ENCODE measurements around the gene RAMP1. TPM values are rescaled to one million over a fixed set of nuclear protein-coding genes. Genes with fewer than 3 reads are reported as not detected.
"Not testable (repeated sequence)": the region's sequence is repeated elsewhere in the genome, so short reads cannot be mapped to it uniquely, and the experiment has no call there.

The RAMP1 gene
- total RNA-seq, 2 donors from 2014 or later = 75.3 to 300 TPM

DNA sequence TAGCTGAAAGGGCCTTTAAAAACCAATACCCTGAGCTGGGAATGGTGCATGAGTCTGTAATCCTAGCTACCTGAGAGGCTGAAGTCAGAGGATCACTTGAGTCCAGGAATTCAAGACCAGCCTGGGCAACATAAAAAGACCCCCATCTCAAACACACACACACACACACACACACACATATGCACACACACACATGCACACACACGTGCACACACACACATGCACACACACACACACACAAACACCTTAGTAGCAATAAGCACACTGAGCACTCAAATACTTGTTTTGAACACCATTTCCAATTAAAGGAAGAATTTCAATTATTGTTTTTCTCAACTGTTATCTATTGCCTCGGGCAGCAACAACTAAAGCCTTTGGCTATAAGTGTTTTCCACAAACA lies 81.8 kb downstream of the RAMP1 start:
- no peak overlapping the region for H3K4me3 ChIP-seq
- no peak overlapping the region for H3K27ac ChIP-seq
- TF ChIP-seq POLR2A (IDR thresholded peaks at IDR 0.05) (no peak), POLR2AphosphoS5 (IDR thresholded peaks at IDR 0.05) (no peak)
- TF ChIP-seq, protein P1, sequence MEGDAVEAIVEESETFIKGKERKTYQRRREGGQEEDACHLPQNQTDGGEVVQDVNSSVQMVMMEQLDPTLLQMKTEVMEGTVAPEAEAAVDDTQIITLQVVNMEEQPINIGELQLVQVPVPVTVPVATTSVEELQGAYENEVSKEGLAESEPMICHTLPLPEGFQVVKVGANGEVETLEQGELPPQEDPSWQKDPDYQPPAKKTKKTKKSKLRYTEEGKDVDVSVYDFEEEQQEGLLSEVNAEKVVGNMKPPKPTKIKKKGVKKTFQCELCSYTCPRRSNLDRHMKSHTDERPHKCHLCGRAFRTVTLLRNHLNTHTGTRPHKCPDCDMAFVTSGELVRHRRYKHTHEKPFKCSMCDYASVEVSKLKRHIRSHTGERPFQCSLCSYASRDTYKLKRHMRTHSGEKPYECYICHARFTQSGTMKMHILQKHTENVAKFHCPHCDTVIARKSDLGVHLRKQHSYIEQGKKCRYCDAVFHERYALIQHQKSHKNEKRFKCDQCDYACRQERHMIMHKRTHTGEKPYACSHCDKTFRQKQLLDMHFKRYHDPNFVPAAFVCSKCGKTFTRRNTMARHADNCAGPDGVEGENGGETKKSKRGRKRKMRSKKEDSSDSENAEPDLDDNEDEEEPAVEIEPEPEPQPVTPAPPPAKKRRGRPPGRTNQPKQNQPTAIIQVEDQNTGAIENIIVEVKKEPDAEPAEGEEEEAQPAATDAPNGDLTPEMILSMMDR (IDR thresholded peaks at IDR 0.05) = no peak
- WGBS = 86% methylated on average over 2 of the region's 2 CpGs
- intact Hi-C loops (cut with DNase I) = no loop called here
- H3K4me1 ChIP-seq (replicated peaks) = no peaks in the 10 kb centered on the region
- DNase-seq (ENCODE audit: low spot score) = no peak
- H3K36me3 ChIP-seq = no peaks in the 10 kb centered on the region
- no peaks in the 10 kb centered on the region for H3K9me3 ChIP-seq
- H3K27me3 ChIP-seq (replicated peaks; ENCODE audit: insufficient read depth) = no peaks in the 10 kb centered on the region

GRCh38 chr2:237942513-237942899 lies 83.1 kb downstream of the RAMP1 start:
- no peaks in the 10 kb centered on the region for H3K36me3 ChIP-seq
- H3K27me3 ChIP-seq (replicated peaks; ENCODE audit: insufficient read depth) = no peaks in the 10 kb centered on the region
- H3K4me3 ChIP-seq = no peak overlapping the region
- DNase-seq (ENCODE audit: low spot score) = no peak
- no peak overlapping the region for H3K27ac ChIP-seq
- intact Hi-C loops (cut with DNase I) = no loop called here
- no peaks in the 10 kb centered on the region for H3K9me3 ChIP-seq
- WGBS = 65% methylated on average over 3 of the region's 3 CpGs
- TF ChIP-seq POLR2A (IDR thresholded peaks at IDR 0.05) = no peak
- TF ChIP-seq, protein P1 (IDR thresholded peaks at IDR 0.05) = no peak
- no peak for TF ChIP-seq POLR2AphosphoS5 (IDR thresholded peaks at IDR 0.05)
- H3K4me1 ChIP-seq (replicated peaks) = no peaks in the 10 kb centered on the region

GRCh38 chr2:237943395-237944094 lies 84.1 kb downstream of the RAMP1 start:
- Histone ChIP-seq H3K27me3 (replicated peaks; ENCODE audit: insufficient read depth) (no peaks in the 10 kb centered on the region), H3K4me3 (no peak overlapping the region), H3K4me1 (replicated peaks) (no peaks in the 10 kb centered on the region), H3K36me3 (no peaks in the 10 kb centered on the region), H3K9me3 (no peaks in the 10 kb centered on the region), H3K27ac (no peak overlapping the region)
- intact Hi-C loops (cut with DNase I) = no loop called here
- whole genome bisulfite sequencing = 88% methylated on average over 7 of the region's 7 CpGs
- no peak for DNase-seq (ENCODE audit: low spot score)
- no peak for TF ChIP-seq POLR2AphosphoS5 (IDR thresholded peaks at IDR 0.05)
- no peak for TF ChIP-seq POLR2A (IDR thresholded peaks at IDR 0.05)
- TF ChIP-seq, protein P1 (IDR thresholded peaks at IDR 0.05) = no peak

GRCh38 chr2:237944302-237944701 lies 84.9 kb downstream of the RAMP1 start:
- Histone ChIP-seq H3K27me3 (replicated peaks; ENCODE audit: insufficient read depth) (no peaks in the 10 kb centered on the region), H3K36me3 (no peaks in the 10 kb centered on the region), H3K4me1 (replicated peaks) (no peaks in the 10 kb centered on the region), H3K9me3 (no peaks in the 10 kb centered on the region), H3K27ac (no peak overlapping the region), H3K4me3 (no peak overlapping the region)
- TF ChIP-seq POLR2AphosphoS5 (IDR thresholded peaks at IDR 0.05) = no peak
- TF ChIP-seq POLR2A (IDR thresholded peaks at IDR 0.05) = no peak
- TF ChIP-seq, protein P1 (IDR thresholded peaks at IDR 0.05) = no peak
- intact Hi-C loops (cut with DNase I) = no loop called here
- WGBS = 83% methylated on average over 4 of the region's 4 CpGs
- no peak for DNase-seq (ENCODE audit: low spot score)

DNA sequence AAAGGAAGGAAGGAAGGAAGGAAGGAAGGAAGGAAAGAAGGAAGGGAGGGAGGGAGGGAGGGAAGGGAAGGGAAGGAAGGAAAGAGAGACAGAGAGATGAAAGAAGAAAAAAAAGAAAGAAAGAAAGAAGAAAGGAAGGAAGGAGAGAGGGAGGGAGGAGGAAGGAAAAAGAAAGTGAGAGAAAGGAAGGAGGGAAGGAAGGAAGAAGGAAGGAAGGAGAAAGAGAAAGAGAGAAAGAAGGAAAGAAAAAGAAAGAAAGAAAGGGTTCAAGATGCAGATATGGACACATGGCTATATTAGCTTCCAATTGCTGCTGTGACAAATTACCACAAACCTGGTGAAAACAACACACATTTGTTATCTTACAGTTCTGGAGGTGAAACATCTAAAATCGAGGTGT lies 87.0 kb downstream of the RAMP1 start:
- Histone ChIP-seq H3K4me3 (no peak overlapping the region), H3K9me3 (no peaks in the 10 kb centered on the region), H3K4me1 (replicated peaks) (no peaks in the 10 kb centered on the region), H3K36me3 (no peaks in the 10 kb centered on the region), H3K27me3 (replicated peaks; ENCODE audit: insufficient read depth) (no peaks in the 10 kb centered on the region), H3K27ac (no peak overlapping the region)
- TF ChIP-seq, protein P1 (IDR thresholded peaks at IDR 0.05) = no peak
- no peak for TF ChIP-seq POLR2A (IDR thresholded peaks at IDR 0.05)
- TF ChIP-seq POLR2AphosphoS5 (IDR thresholded peaks at IDR 0.05) = no peak
- intact Hi-C loops (cut with DNase I) = no loop called here
- DNase-seq (ENCODE audit: low spot score) = no peak
- 50% methylated on average over 1 of the region's 1 CpG for WGBS

DNA sequence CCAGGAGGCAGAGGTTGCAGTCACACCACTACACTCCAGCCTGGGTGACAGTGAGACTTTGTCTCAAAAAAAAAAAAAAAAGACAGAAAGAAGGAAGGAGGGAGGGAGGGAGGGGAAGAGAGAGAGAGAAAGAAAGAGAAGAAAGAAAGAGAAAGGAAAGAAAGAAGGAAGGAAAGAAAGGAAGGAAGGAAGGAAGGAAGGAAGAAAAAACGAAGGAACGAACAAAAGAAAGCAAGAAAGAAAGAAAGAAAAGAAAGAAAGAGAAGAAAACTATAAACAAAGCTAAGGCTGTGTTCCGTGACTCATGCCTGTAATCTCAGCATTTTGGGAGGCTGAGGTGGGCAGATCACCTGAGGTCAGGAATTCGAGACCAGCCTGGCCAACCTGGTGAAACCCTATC lies 91.9 kb downstream of the RAMP1 start:
- DNase-seq (ENCODE audit: low spot score); H3K36me3 ChIP-seq; H3K27me3 ChIP-seq (replicated peaks; ENCODE audit: insufficient read depth); intact Hi-C loops (cut with DNase I); H3K4me3 ChIP-seq; H3K9me3 ChIP-seq; H3K27ac ChIP-seq; H3K4me1 ChIP-seq (replicated peaks): not testable (repeated sequence)
- WGBS = 90% methylated on average over 4 of the region's 4 CpGs

Data from prostate gland (tissue), 2 donors.